Left ventricle myocardium inferior (tissue), 1 donor: Measurements from ENCODE around the gene CCDC116. TPM values are rescaled to one million over a fixed set of nuclear protein-coding genes. Genes with fewer than 3 reads are reported as not detected.

Experiments used
- DNase-seq: peaks from one replicate; pipeline ENCODE4 v3.0.0-alpha.2; 2020
- H3K27ac ChIP-seq: fragments of 200-600 bp; replicated peaks from 2 replicates; pipeline ENCODE4 v1.8.0; 2021
- H3K27me3 ChIP-seq: fragments of 200-600 bp; 2 replicates; pipeline ENCODE4 v1.8.0; 2021; ENCODE audit warnings: low read depth
- H3K36me3 ChIP-seq: fragments of 200-600 bp; 2 replicates; pipeline ENCODE4 v1.8.0; 2021
- H3K4me1 ChIP-seq: fragments of 200-600 bp; 2 replicates; pipeline ENCODE4 v1.8.0; 2021
- H3K4me3 ChIP-seq: fragments of 200-600 bp; 2 replicates; pipeline ENCODE4 v1.8.0; 2021; ENCODE audit warnings: mild to moderate bottlenecking, moderate library complexity
- H3K9me3 ChIP-seq: fragments of 200-600 bp; replicated peaks from 2 replicates; pipeline ENCODE4 v1.8.0; 2021
- intact Hi-C: fragments of 100-400 bp; cut with micrococcal nuclease; formaldehyde crosslinking; loops from one replicate; pipeline ENCODE4 v1.11.0; 2022
- total RNA-seq: library from RNA; stranded (reverse); fragmentation: NEBNext Ultra II Directional; extraction: Animal tissue kit (Norgen Biotek cat#: 25700); gene quantifications from one replicate; pipeline ENCODE4 v1.2.1, GENCODE V29; 2021
- TF ChIP-seq, protein P1 (sequence below): fragments of 200-600 bp; IDR thresholded peaks from 2 replicates; pipeline ENCODE4 v1.8.0; 2021; ENCODE audit warnings: antibody characterized with exemption, mild to moderate bottlenecking, borderline replicate concordance
- donor health status: DM: no; HTN: yes; CAD: no; lungs with severe emphysema.

The CCDC116 gene
- total RNA-seq, 1 donor from 2014 or later, result 0.11 TPM

GRCh38 chr22:21631025-21631424 is 1.5 kb upstream of the CCDC116 start:
- no peak overlapping the region for H3K4me3 ChIP-seq
- no peak overlapping the region for H3K27ac ChIP-seq
- intact Hi-C loops, result no loop called here
- TF ChIP-seq, protein P1, sequence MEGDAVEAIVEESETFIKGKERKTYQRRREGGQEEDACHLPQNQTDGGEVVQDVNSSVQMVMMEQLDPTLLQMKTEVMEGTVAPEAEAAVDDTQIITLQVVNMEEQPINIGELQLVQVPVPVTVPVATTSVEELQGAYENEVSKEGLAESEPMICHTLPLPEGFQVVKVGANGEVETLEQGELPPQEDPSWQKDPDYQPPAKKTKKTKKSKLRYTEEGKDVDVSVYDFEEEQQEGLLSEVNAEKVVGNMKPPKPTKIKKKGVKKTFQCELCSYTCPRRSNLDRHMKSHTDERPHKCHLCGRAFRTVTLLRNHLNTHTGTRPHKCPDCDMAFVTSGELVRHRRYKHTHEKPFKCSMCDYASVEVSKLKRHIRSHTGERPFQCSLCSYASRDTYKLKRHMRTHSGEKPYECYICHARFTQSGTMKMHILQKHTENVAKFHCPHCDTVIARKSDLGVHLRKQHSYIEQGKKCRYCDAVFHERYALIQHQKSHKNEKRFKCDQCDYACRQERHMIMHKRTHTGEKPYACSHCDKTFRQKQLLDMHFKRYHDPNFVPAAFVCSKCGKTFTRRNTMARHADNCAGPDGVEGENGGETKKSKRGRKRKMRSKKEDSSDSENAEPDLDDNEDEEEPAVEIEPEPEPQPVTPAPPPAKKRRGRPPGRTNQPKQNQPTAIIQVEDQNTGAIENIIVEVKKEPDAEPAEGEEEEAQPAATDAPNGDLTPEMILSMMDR, result no peak
- no peak for DNase-seq
- no peaks in the 10 kb centered on the region for H3K27me3 ChIP-seq
- H3K9me3 ChIP-seq, result no peaks in the 10 kb centered on the region
- H3K4me1 ChIP-seq, result peaks cover 27% of the 10 kb centered on the region
- no peaks in the 10 kb centered on the region for H3K36me3 ChIP-seq

DNA sequence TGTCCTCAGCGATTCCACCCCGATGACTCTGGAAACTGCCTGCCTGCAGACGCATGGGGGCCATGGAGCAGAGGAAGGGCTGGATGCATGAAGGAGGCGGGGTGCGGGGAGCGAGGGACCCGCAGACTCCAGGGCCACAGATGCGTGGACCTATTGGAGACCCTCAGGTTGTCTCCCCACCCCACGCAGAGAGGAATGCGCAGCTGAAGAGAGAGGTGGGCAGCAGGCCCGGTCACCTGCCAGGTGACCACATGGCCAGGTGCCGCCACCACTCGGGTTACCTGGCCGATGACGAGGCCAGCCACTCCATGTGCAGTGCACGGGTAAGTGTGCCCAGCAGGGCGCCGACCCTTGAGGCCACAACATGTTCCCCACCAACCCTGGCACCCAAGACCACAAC is 371 bp downstream of the CCDC116 start:
- H3K27ac ChIP-seq, result no peak overlapping the region
- no peaks in the 10 kb centered on the region for H3K27me3 ChIP-seq
- TF ChIP-seq, protein P1, result no peak
- no peak overlapping the region for H3K4me3 ChIP-seq
- no peak for DNase-seq
- intact Hi-C loops, result no loop called here
- H3K36me3 ChIP-seq, result no peaks in the 10 kb centered on the region
- no peaks in the 10 kb centered on the region for H3K9me3 ChIP-seq
- peaks cover 21% of the 10 kb centered on the region for H3K4me1 ChIP-seq

GRCh38 chr22:21633481-21633880 is 921 bp downstream of the CCDC116 start:
- Histone ChIP-seq H3K36me3 (no peaks in the 10 kb centered on the region), H3K4me3 (no peak overlapping the region), H3K27me3 (no peaks in the 10 kb centered on the region), H3K27ac (no peak overlapping the region), H3K4me1 (peaks cover 20% of the 10 kb centered on the region), H3K9me3 (no peaks in the 10 kb centered on the region)
- no peak for DNase-seq
- intact Hi-C loops, result no loop called here
- TF ChIP-seq, protein P1, result no peak

DNA sequence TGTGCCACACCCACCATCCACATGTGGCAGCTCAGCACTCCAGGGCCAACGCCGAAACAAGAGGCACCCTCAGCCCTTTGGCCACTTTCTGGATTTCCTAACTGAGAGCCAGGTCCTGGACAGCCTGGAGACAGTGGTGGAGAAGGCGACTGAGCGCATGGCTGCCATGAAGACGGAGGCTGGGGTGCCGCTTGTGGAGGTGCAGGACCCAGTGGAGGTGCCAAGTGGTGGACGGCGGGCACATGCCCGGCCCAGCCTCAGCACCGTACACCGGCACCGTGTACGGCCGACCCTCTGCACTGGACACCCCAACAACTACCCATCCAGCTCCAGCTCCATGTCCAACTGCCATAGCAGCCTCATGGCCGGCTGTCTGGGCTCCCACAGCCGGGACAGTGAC is 1.5 kb downstream of the CCDC116 start:
- Histone ChIP-seq H3K9me3 (no peaks in the 10 kb centered on the region), H3K4me3 (no peak overlapping the region), H3K4me1 (peaks cover 14% of the 10 kb centered on the region), H3K36me3 (no peaks in the 10 kb centered on the region), H3K27me3 (no peaks in the 10 kb centered on the region), H3K27ac (no peak overlapping the region)
- no peak for DNase-seq
- intact Hi-C loops, result no loop called here
- TF ChIP-seq, protein P1, result no peak

- no peak overlapping the region for H3K4me3 ChIP-seq
- TF ChIP-seq, protein P1, result no peak
- no peak for DNase-seq
- peaks cover 6% of the 10 kb centered on the region for H3K4me1 ChIP-seq
- intact Hi-C loops, result no loop called here
- no peaks in the 10 kb centered on the region for H3K27me3 ChIP-seq
- H3K27ac ChIP-seq, result no peak overlapping the region
- no peaks in the 10 kb centered on the region for H3K36me3 ChIP-seq
- H3K9me3 ChIP-seq, result no peaks in the 10 kb centered on the region
Measured at GRCh38 chr22:21634844-21635243, 2.3 kb downstream of the CCDC116 start.
